Naive thymus-derived CD8-positive, alpha-beta T cell (primary cell): ENCODE measurements around the gene LRRC61. TPM values are rescaled to one million over a fixed set of nuclear protein-coding genes. Genes with fewer than 3 reads are reported as not detected.

Source experiments
- ATAC-seq, 2 donors: fragments of 150-1000 bp; cut with Tn5 transposase in 1 of 2; sonication (Bioruptor Pico), chemical (Tn5 transposase) in 1 of 2; 1 replicate in 1 of 2; 2 replicates in 1 of 2; pipeline ENCODE4 v1.10.0; 2021; ENCODE audit warnings: mild to moderate bottlenecking in 2 of 2, moderate library complexity in 2 of 2
- POLR2A ChIA-PET: fragments of 350-600 bp; sonication (Branson Sonifier 250); formaldehyde crosslinking; loops from one replicate; lab custom pipeline; 2021; ENCODE audit warnings: antibody characterized with exemption; lab: Charles Lee
- DNase-seq, 10 donors: peaks; one replicate each; pipeline versions ENCODE4 v3.0.0 to v3.0.0-alpha.2; 2020 to 2022
- H3K27ac Mint-ChIP-seq, 10 donors: one replicate each; pipeline ENCODE4 v1.8.0; 2020 to 2022; ENCODE audit warnings: mild to moderate bottlenecking in 10 of 10, mixed read lengths in 10 of 10, moderate library complexity in 4 of 10, inconsistent platforms in 1 of 10
- H3K27me3 Mint-ChIP-seq, 5 donors: one replicate each; pipeline ENCODE4 v1.8.0; 2021 to 2022; ENCODE audit warnings: mixed read lengths in 5 of 5
- H3K36me3 Mint-ChIP-seq, 3 donors: one replicate each; pipeline ENCODE4 v1.8.0; 2020 to 2022; ENCODE audit warnings: mixed read lengths in 3 of 3, mild to moderate bottlenecking in 2 of 3, inconsistent platforms in 1 of 3
- H3K4me1 Mint-ChIP-seq, 4 donors: one replicate each; pipeline ENCODE4 v1.8.0; 2021 to 2022; ENCODE audit warnings: mixed read lengths in 4 of 4
- H3K4me3 Mint-ChIP-seq, 10 donors: one replicate each; pipeline ENCODE4 v1.8.0; 2020 to 2022; ENCODE audit warnings: mild to moderate bottlenecking in 10 of 10, mixed read lengths in 10 of 10, moderate library complexity in 6 of 10, inconsistent platforms in 1 of 10
- H3K9me3 Mint-ChIP-seq, 9 donors: one replicate each; pipeline ENCODE4 v1.8.0; 2020 to 2022; ENCODE audit warnings: mixed read lengths in 9 of 9, mild to moderate bottlenecking in 3 of 9, inconsistent platforms in 1 of 9, moderate library complexity in 1 of 9
- polyA plus RNA-seq, 3 donors: library from polyadenylated mRNA; unstranded; fragments of 300-500 nt; fragmentation: Illumina TruSeq; gene quantifications; one replicate each; pipeline ENCODE4 v1.2.3, GENCODE V29; 2021
- total RNA-seq, 8 experiments: library from RNA in 2 of 8; stranded (reverse) in 2 of 8; gene quantifications; one replicate each; pipeline ENCODE4 v1.2.3 and lab custom pipeline; 2021 to 2026

LRRC61 gene
- total and polyA plus RNA-seq, 5 experiments from 2014 or later, result 13.8 to 34.3 (median 17.8) TPM

DNA sequence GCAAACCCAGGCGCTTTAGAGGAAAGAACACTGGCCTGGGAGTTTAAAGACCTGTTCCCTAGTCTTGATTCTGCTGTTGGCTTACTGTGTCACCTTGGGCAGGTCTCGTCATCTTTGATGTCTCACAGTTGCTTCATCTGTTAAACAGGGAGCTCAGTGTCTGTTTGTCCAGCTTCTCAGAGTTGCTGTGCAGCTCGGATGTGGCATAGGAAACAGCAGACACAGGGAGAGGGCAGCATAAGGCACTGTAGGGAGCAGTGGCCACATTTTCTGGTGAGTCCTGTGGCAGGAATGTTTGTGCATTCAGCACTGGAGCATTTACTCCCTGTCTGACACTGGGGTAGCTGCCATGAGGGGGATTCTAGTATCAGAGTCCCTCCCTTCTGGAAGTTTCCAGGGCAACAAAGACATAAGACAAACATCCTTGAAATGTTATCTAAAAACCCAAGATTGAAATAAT, 47.5 kb downstream of the LRRC61 start:
- H3K4me3 Mint-ChIP-seq, result peak overlapping the region; percentile 55 to 98 (median 94)
- H3K27me3 Mint-ChIP-seq, result no peaks in the 10 kb centered on the region
- H3K4me1 Mint-ChIP-seq, result peaks cover 24 to 67% (median 62%) of the 10 kb centered on the region in 4 donors
- POLR2A ChIA-PET, result interaction anchor here (1.5 to 7.3 kb wide), 5 partner anchors 7 to 76 kb away, joined by 3 to 96 read pairs (median 37); partner anchors contain the start of gene ZNF775
- ATAC-seq (no peak), DNase-seq (no peak)
- no peaks in the 10 kb centered on the region for H3K9me3 Mint-ChIP-seq
- H3K27ac Mint-ChIP-seq, result peak overlapping the region; percentile 81 to 97 (median 94)
- peaks cover 0 to 26% (median 0%) of the 10 kb centered on the region in 3 donors for H3K36me3 Mint-ChIP-seq

DNA sequence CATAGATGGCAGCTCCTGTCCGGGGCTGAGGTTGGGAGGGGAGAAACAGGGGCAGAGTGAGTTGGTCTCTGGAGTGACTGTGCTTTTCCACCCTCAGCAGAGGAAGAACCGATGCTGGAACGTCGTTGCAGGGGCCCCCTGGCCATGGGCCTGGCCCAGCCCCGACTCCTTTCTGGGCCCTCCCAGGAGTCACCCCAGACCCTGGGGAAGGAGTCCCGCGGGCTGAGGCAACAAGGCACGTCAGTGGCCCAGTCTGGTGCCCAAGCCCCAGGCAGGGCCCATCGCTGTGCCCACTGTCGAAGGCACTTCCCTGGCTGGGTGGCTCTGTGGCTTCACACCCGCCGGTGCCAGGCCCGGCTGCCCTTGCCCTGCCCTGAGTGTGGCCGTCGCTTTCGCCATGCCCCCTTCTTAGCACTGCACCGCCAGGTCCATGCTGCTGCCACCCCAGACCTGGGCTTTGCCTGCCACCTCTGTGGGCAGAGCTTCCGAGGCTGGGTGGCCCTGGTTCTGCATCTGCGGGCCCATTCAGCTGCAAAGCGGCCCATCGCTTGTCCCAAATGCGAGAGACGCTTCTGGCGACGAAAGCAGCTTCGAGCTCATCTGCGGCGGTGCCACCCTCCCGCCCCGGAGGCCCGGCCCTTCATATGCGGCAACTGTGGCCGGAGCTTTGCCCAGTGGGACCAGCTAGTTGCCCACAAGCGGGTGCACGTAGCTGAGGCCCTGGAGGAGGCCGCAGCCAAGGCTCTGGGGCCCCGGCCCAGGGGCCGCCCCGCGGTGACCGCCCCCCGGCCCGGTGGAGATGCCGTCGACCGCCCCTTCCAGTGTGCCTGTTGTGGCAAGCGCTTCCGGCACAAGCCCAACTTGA, 48.2 kb downstream of the LRRC61 start:
- POLR2A ChIA-PET, result interaction anchor here (3.5 to 7.3 kb wide), 2 partner anchors 15 to 34 kb away, joined by 41 to 96 read pairs; a partner anchor contains a TSS
- Mint-ChIP-seq H3K27me3 (no peaks in the 10 kb centered on the region), H3K27ac (peak overlapping the region in 7 of 10 donors; percentile 15 to 97 (median 91)), H3K36me3 (peaks cover 0 to 26% (median 0%) of the 10 kb centered on the region in 3 donors), H3K4me3 (peak overlapping the region in 2 of 10 donors; percentile 89 to 96), H3K9me3 (no peaks in the 10 kb centered on the region), H3K4me1 (peaks cover 27 to 67% (median 62%) of the 10 kb centered on the region in 4 donors)
- DNase-seq, result no peak
- no peak for ATAC-seq

DNA sequence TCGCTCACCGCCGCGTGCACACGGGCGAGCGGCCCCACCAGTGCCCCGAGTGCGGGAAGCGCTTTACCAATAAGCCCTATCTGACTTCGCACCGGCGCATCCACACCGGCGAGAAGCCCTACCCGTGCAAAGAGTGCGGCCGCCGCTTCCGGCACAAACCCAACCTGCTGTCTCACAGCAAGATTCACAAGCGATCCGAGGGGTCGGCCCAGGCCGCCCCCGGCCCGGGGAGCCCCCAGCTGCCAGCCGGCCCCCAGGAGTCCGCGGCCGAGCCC, 48.8 kb downstream of the LRRC61 start:
- Mint-ChIP-seq H3K27ac (no peak overlapping the region), H3K4me1 (peaks cover 29 to 67% (median 65%) of the 10 kb centered on the region in 4 donors)
- no peak for ATAC-seq

DNA sequence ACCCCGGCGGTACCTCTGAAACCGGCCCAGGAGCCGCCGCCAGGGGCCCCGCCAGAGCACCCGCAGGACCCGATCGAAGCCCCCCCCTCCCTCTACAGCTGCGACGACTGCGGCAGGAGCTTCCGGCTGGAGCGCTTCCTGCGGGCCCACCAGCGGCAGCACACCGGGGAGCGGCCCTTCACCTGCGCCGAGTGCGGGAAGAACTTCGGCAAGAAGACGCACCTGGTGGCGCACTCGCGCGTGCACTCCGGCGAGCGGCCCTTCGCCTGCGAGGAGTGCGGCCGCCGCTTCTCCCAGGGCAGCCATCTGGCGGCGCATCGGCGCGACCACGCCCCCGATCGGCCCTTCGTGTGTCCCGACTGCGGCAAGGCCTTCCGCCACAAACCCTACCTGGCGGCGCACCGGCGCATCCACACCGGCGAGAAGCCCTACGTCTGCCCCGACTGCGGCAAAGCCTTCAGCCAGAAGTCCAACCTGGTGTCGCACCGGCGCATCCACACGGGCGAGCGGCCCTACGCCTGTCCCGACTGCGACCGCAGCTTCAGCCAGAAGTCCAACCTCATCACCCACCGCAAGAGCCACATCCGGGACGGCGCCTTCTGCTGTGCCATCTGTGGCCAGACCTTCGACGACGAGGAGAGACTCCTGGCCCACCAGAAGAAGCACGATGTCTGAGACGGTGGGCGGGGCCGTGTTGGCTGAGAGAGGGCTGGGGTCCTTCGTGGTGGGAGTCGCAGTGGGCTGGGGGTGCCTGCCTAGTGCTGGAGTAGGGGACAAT, 49.3 kb downstream of the LRRC61 start:
- no peaks in the 10 kb centered on the region for H3K27me3 Mint-ChIP-seq
- H3K4me3 Mint-ChIP-seq, result peak overlapping the region in 2 of 10 donors; percentile 11
- DNase-seq (no peak), ATAC-seq (no peak)
- peaks cover 29 to 71% (median 67%) of the 10 kb centered on the region in 4 donors for H3K4me1 Mint-ChIP-seq
- POLR2A ChIA-PET, result interaction anchor here (2.2 kb wide), 1 partner anchor 11 kb away, joined by 5 read pairs; no protein-coding TSS in a partner anchor
- peaks cover 0 to 26% (median 0%) of the 10 kb centered on the region in 3 donors for H3K36me3 Mint-ChIP-seq
- H3K9me3 Mint-ChIP-seq, result no peaks in the 10 kb centered on the region
- peak overlapping the region in 6 of 10 donors; percentile 36 to 90 (median 62) for H3K27ac Mint-ChIP-seq

More for the DNA sequence above, 48.8 kb downstream of the LRRC61 start:
- Mint-ChIP-seq H3K4me3 (no peak overlapping the region), H3K9me3 (no peaks in the 10 kb centered on the region), H3K36me3 (peaks cover 0 to 26% (median 0%) of the 10 kb centered on the region in 3 donors), H3K27me3 (no peaks in the 10 kb centered on the region)
- POLR2A ChIA-PET, result no interaction called here
- no peak for DNase-seq

DNA sequence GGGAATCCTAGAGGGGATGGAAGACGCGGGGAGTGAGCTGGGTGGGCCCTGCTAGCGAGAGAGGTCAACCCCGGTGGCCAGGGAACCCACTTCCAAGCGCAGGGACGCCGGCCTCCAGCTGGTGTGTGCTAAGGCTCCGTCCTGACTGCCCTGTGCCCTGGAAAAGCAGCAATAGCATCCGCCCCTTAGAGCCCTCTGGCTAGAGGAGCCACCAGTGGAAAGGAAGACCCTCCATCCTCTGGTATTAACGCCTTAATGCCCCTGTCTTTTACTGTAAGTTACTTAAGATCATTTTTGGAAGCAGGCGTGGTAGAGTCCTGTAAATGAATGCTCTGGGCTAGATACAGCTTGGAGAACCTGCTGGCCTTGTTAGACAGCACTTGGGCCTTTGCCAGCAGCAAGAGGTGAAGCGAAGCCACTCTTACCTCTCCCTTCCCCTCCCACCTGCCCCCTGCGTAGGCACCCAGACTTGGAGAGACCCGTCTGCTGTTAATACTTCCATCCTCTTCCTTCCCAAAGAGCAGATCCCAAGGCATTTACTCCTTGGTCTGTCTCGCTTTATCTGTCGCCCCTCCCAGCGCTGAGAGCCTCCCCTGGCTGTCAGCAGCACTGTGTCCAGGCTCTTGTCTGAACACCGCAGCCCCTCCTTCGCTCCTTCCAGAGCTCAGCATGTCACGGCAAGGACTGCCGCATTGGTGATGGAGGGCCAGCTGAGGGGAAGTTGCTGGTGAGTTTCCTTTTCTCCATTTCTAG, 50.1 kb downstream of the LRRC61 start:
- Mint-ChIP-seq H3K27me3 (no peaks in the 10 kb centered on the region), H3K4me3 (peak overlapping the region in 7 of 10 donors; percentile 11 to 50 (median 40)), H3K9me3 (no peaks in the 10 kb centered on the region), H3K36me3 (peaks cover 0 to 26% (median 0%) of the 10 kb centered on the region in 3 donors), H3K4me1 (peaks cover 31 to 78% (median 69%) of the 10 kb centered on the region in 4 donors), H3K27ac (peak overlapping the region in 9 of 10 donors; percentile 38 to 90 (median 80))
- DNase-seq (no peak), ATAC-seq (no peak)
- POLR2A ChIA-PET, result interaction anchor here (2.2 kb wide), 2 partner anchors 11 to 31 kb away, joined by 5 to 6 read pairs; no protein-coding TSS in a partner anchor

DNA sequence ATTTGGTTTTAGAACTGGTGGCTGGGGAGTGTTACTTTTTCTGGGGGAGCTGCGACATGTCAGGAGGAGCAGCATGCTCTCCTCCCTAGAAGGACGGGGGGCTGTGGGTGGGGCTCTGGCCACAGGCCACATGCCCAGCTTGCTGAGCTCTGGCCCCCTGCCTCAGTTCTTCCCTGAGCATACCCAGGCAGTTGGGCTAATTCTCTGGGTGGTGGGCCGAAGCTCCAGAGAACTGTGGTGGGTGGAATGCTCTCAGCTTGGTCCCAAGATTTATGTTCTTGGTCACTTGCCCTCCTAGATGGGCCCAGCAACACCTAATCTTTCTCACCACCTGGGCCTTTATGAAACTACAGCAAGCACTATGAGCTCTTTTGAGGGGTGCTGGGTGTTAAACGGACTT, 50.9 kb downstream of the LRRC61 start:
- no peak for ATAC-seq
- Mint-ChIP-seq H3K36me3 (peaks cover 0 to 26% (median 0%) of the 10 kb centered on the region in 3 donors), H3K27me3 (no peaks in the 10 kb centered on the region), H3K4me3 (no peak overlapping the region), H3K4me1 (peaks cover 29 to 78% (median 69%) of the 10 kb centered on the region in 4 donors), H3K27ac (peak overlapping the region; percentile 52 to 91 (median 85)), H3K9me3 (no peaks in the 10 kb centered on the region)
- DNase-seq, result no peak
- POLR2A ChIA-PET, result interaction anchor here (2.2 kb wide), 2 partner anchors 12 to 31 kb away, joined by 5 to 6 read pairs; no protein-coding TSS in a partner anchor

DNA sequence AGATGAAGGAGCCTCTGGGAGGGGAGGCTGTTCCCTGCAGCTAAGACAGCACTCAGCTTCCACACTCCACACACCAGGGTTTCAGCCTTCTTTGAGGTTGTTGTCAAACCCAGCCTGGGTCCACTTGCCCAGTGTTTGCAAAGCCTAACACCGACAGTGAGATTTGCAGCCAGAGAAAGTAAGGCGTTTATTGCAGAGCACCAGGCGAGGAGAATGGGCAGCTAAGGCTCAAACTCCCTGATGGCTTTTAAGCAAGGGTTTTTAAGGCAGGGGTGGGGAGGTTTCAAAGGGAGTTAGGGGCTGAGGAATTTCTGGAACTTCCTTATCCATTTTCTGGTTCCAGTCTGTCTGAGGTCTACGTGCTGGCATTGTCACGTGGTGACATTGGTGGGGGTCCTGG, 51.3 kb downstream of the LRRC61 start:
- no peak for ATAC-seq
- Mint-ChIP-seq H3K4me1 (peaks cover 29 to 75% (median 64%) of the 10 kb centered on the region in 4 donors), H3K4me3 (peak overlapping the region in 1 of 10 donors; percentile 15)

DNA sequence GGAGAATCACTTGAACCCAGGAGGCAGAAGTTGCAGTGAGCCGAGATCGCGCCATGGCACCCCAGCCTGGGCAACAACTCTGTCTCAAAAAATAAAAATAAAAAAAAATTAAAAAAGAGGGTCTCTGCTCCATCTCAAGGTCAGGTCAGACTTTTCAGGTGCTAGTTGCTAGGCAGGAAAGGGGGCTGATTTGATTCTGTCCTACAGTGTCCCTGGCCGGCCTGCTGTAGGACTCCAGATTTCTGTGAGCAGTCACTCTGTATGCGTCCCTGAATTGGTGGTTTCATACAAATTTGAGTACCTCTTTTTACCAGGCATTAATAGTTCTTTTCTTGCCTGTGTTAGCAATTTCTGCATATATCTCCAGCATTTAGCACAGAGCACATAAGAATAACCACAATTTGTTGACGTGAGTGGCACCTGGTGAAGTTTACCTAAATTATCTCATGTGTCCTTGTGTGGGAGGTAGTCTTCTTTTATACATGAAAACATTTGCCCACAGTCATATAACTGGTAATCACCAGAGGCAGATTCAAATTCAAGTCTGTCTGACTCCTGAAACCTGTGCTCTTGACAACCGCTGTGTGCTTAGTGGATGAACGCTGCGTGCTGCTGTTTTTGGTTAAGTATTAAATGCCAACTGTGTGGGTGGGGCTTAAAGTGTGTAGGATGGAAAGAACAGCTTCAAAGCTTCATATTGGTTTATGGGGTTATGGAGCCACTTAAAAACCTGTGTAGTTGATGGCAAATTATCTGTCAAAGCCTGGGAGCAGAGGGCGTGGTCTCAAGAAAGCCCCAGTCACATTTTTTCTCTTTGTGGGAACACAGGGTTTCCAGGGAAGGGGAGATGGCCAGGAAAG, 52.7 kb downstream of the LRRC61 start:
- Mint-ChIP-seq H3K36me3 (peaks cover 0 to 21% (median 0%) of the 10 kb centered on the region in 3 donors), H3K27ac (peak overlapping the region; percentile 84 to 97 (median 90)), H3K4me3 (peak overlapping the region in 9 of 10 donors; percentile 47 to 72 (median 61)), H3K4me1 (peaks cover 31 to 75% (median 63%) of the 10 kb centered on the region in 4 donors), H3K9me3 (no peaks in the 10 kb centered on the region), H3K27me3 (no peaks in the 10 kb centered on the region)
- POLR2A ChIA-PET, result interaction anchor here (0.5 to 2.2 kb wide), 2 partner anchors 29 to 664 kb away, joined by 3 to 6 read pairs; no protein-coding TSS in a partner anchor
- DNase-seq, result peak in 5 of 10 donors; percentile 34 to 63 (median 54)
- ATAC-seq, result peak; percentile 22 to 42

More for the DNA sequence above, 51.3 kb downstream of the LRRC61 start:
- POLR2A ChIA-PET, result interaction anchor here (1.1 to 2.2 kb wide), 3 partner anchors 8 to 30 kb away, joined by 4 to 6 read pairs (median 5); no protein-coding TSS in a partner anchor
- Mint-ChIP-seq H3K27me3 (no peaks in the 10 kb centered on the region), H3K9me3 (no peaks in the 10 kb centered on the region), H3K36me3 (peaks cover 0 to 26% (median 0%) of the 10 kb centered on the region in 3 donors), H3K27ac (peak overlapping the region; percentile 53 to 91 (median 82))
- no peak for DNase-seq

DNA sequence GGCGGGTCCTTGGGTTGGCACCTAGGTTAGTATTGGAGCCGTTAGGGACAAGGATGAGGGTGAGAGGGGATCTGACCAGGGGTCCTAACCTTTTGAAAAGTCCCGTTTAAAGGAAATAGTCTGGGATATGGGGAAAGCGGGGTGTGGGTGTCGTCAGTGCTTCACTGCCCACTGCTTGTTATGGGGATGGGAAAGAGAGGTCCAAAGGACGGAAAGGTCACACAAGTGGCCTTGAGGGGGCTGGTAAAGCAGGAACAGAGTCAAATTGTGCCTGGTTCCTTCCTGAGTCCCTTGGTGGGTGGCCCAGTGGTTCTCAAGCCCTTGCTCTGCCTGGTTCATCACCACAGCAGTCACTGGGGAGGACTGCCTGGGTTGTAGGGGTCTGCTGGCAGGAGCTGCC, 53.4 kb downstream of the LRRC61 start:
- DNase-seq (no peak), ATAC-seq (no peak)
- H3K4me1 Mint-ChIP-seq, result peaks cover 31 to 76% (median 62%) of the 10 kb centered on the region in 4 donors
- H3K4me3 Mint-ChIP-seq, result peak overlapping the region in 9 of 10 donors; percentile 47 to 72 (median 61)
- POLR2A ChIA-PET, result interaction anchor here (2.5 kb wide), 1 partner anchor 8 kb away, joined by 37 read pairs; the partner anchor contains the start of gene REPIN1
- H3K36me3 Mint-ChIP-seq, result peaks cover 0 to 20% (median 0%) of the 10 kb centered on the region in 3 donors
- H3K27ac Mint-ChIP-seq, result peak overlapping the region; percentile 84 to 97 (median 90)
- no peaks in the 10 kb centered on the region for H3K27me3 Mint-ChIP-seq
- no peaks in the 10 kb centered on the region for H3K9me3 Mint-ChIP-seq

DNA sequence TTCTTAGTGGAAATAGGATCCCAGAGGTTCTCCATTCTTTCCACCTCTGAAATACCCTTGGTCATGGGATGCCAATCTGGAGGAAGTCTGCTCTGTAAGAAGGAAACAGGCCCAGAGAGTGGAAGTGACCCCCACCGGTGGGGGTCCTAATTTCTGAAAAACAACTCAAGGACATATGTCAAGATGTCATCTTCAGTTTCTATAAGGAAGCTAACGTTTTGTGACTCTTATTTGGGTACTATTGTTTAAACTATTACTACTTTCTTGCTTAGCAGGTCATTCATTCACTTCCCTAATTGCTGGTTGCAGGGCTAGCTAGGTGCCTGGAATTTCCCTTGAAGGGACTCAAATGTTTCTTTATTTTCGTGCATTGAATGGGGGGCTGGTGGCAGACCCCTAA, 54.0 kb downstream of the LRRC61 start:
- peaks cover 0 to 20% (median 0%) of the 10 kb centered on the region in 3 donors for H3K36me3 Mint-ChIP-seq
- H3K27ac Mint-ChIP-seq, result peak overlapping the region in 9 of 10 donors; percentile 70 to 91 (median 88)
- no peaks in the 10 kb centered on the region for H3K27me3 Mint-ChIP-seq
- POLR2A ChIA-PET, result interaction anchor here (1.4 to 2.5 kb wide), 5 partner anchors 8 to 28 kb away, joined by 3 to 37 read pairs (median 8); partner anchors contain the start of gene REPIN1
- ATAC-seq, result no peak
- H3K4me1 Mint-ChIP-seq, result peaks cover 31 to 76% (median 63%) of the 10 kb centered on the region in 4 donors
- no peak for DNase-seq
- H3K9me3 Mint-ChIP-seq, result no peaks in the 10 kb centered on the region
- peak overlapping the region in 5 of 10 donors; percentile 82 to 88 (median 83) for H3K4me3 Mint-ChIP-seq
